DND-41 (cell line): ENCODE measurements around the gene ARHGAP28.

Experiments
- ATAC-seq: fragments of 200-7000 bp; cut with Tn5 transposase; 3 replicates; pipeline ENCODE4 v1.9.1; 2021; ENCODE audit warnings: low read depth; ENCODE audit not compliant: insufficient read depth
- DNase-seq: peaks from one replicate; pipeline ENCODE4 v3.0.0-alpha.2; 2020
- H2AFZ ChIP-seq: 2 replicates; pipeline ENCODE4 v1.6.0; 2012; ENCODE audit warnings: low read depth, low read length
- H3K27ac ChIP-seq: 2 replicates; pipeline ENCODE4 v1.5.1; 2012; ENCODE audit warnings: low read length, inconsistent platforms
- H3K27me3 ChIP-seq: fragments of 200-600 bp; sonication (generic); 2 replicates; pipeline ENCODE4 v1.6.0; 2012; ENCODE audit warnings: low read length, mild to moderate bottlenecking, inconsistent platforms; ENCODE audit not compliant: insufficient read depth, poor library complexity
- H3K36me3 ChIP-seq: 2 replicates; pipeline ENCODE4 v1.5.1; 2012; ENCODE audit warnings: low read length, inconsistent platforms; ENCODE audit not compliant: insufficient read depth
- H3K4me1 ChIP-seq: 2 replicates; pipeline ENCODE4 v1.5.1; 2012; ENCODE audit warnings: mild to moderate bottlenecking, low read length; ENCODE audit not compliant: insufficient read depth
- H3K4me2 ChIP-seq: 2 replicates; pipeline ENCODE4 v1.6.0; 2012; ENCODE audit warnings: mild to moderate bottlenecking, moderate library complexity, low read length, inconsistent platforms; ENCODE audit not compliant: insufficient read depth
- H3K4me3 ChIP-seq, 2 experiments: fragments of 200-600 bp in 1 of 2; shearing (Covaris generic) in 1 of 2; 2 replicates each; pipeline ENCODE4 v1.5.1; 2012 to 2016; ENCODE audit warnings: inconsistent platforms in 2 of 2, low read length in 2 of 2, mild to moderate bottlenecking in 2 of 2, low read depth in 1 of 2, moderate library complexity in 1 of 2
- H3K79me2 ChIP-seq: 2 replicates; pipeline ENCODE4 v1.6.0; 2012; ENCODE audit warnings: low read length, inconsistent platforms; ENCODE audit not compliant: insufficient read depth
- H3K9ac ChIP-seq: 2 replicates; pipeline ENCODE4 v1.6.0; 2012; ENCODE audit warnings: low read depth, mild to moderate bottlenecking, inconsistent platforms, low read length, moderate library complexity
- H3K9me3 ChIP-seq: 2 replicates; pipeline ENCODE4 v1.5.1; 2012; ENCODE audit warnings: low read length, moderate library complexity, mild to moderate bottlenecking, inconsistent platforms; ENCODE audit not compliant: insufficient read depth, severe bottlenecking
- H4K20me1 ChIP-seq: 2 replicates; pipeline ENCODE4 v1.6.0; 2012; ENCODE audit warnings: low read length; ENCODE audit not compliant: insufficient read depth
- EZH2 ChIP-seq: IDR thresholded peaks from 3 replicates; pipeline ENCODE4 v1.6.1; 2012; ENCODE audit warnings: borderline replicate concordance, low read depth, mild to moderate bottlenecking, moderate library complexity, low read length, inconsistent platforms; ENCODE audit not compliant: severe bottlenecking
- TF ChIP-seq, protein P1 (sequence below): IDR thresholded peaks from 2 replicates; pipeline ENCODE4 v1.5.1; 2012; ENCODE audit warnings: borderline replicate concordance, low read length, moderate library complexity, mild to moderate bottlenecking; ENCODE audit not compliant: poor library complexity, severe bottlenecking; ENCODE audit errors: extremely low read depth

Gene ARHGAP28

DNA sequence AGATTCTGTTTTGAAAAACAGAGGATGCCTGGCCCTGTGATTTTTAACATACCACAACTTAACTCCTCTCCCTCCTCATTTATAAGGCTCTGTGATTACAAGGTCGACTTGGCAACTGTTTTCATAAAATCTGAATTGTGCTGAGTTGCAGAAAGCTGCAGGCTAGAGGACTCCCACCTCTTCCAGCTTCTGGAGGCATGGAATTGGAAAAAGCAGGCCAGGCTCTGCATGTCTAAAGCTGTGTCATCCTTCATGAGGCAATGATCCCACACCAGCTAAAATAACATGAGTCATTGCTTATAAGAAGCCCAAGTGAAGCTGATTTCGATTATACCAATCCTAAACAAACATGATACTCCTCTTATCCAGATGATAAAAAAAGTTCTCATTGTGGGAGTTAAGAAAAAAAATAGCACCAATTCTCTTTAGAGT is 11.7 kb downstream of the ARHGAP28 start:
- no peak overlapping the region for H3K9ac ChIP-seq
- no peak overlapping the region for H2AFZ ChIP-seq
- no peaks in the 10 kb centered on the region for H3K79me2 ChIP-seq
- H4K20me1 ChIP-seq: no peaks in the 10 kb centered on the region
- TF ChIP-seq, protein P1, sequence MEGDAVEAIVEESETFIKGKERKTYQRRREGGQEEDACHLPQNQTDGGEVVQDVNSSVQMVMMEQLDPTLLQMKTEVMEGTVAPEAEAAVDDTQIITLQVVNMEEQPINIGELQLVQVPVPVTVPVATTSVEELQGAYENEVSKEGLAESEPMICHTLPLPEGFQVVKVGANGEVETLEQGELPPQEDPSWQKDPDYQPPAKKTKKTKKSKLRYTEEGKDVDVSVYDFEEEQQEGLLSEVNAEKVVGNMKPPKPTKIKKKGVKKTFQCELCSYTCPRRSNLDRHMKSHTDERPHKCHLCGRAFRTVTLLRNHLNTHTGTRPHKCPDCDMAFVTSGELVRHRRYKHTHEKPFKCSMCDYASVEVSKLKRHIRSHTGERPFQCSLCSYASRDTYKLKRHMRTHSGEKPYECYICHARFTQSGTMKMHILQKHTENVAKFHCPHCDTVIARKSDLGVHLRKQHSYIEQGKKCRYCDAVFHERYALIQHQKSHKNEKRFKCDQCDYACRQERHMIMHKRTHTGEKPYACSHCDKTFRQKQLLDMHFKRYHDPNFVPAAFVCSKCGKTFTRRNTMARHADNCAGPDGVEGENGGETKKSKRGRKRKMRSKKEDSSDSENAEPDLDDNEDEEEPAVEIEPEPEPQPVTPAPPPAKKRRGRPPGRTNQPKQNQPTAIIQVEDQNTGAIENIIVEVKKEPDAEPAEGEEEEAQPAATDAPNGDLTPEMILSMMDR: no peak
- TF ChIP-seq EZH2: no peak
- H3K36me3 ChIP-seq: no peaks in the 10 kb centered on the region
- no peak overlapping the region for H3K4me2 ChIP-seq
- no peaks in the 10 kb centered on the region for H3K4me1 ChIP-seq
- no peak overlapping the region for H3K27ac ChIP-seq
- H3K4me3 ChIP-seq: no peak overlapping the region
- no peaks in the 10 kb centered on the region for H3K9me3 ChIP-seq
- no peaks in the 10 kb centered on the region for H3K27me3 ChIP-seq
- ATAC-seq (no peak), DNase-seq (no peak)

DNA sequence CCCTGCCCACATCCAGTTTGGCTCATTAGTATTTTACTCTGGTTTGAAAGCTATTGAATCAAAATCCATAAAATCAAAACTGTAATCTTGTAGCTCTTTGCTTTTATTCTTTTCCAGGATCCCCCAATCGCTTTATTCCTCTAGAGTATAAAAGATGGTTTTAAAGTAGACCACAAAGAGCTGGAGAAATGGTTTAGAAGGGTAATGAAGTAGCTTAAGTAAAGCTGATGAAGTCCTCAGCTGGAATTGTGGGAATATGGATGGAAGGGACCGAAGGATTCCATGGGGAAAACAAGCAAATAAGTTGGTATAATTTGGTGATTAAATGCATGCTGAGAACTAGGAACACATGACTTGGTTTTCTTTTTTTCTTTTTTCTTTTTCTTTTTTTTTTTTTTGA is 12.3 kb downstream of the ARHGAP28 start:
- Histone ChIP-seq H4K20me1 (no peaks in the 10 kb centered on the region), H3K79me2 (no peaks in the 10 kb centered on the region), H3K36me3 (no peaks in the 10 kb centered on the region), H3K4me3 (no peak overlapping the region), H3K4me1 (no peaks in the 10 kb centered on the region), H3K27ac (no peak overlapping the region), H3K27me3 (no peaks in the 10 kb centered on the region), H3K9ac (no peak overlapping the region), H3K4me2 (no peak overlapping the region), H2AFZ (no peak overlapping the region), H3K9me3 (no peaks in the 10 kb centered on the region)
- ATAC-seq (no peak), DNase-seq (no peak)
- TF ChIP-seq, protein P1: no peak
- TF ChIP-seq EZH2: no peak

DNA sequence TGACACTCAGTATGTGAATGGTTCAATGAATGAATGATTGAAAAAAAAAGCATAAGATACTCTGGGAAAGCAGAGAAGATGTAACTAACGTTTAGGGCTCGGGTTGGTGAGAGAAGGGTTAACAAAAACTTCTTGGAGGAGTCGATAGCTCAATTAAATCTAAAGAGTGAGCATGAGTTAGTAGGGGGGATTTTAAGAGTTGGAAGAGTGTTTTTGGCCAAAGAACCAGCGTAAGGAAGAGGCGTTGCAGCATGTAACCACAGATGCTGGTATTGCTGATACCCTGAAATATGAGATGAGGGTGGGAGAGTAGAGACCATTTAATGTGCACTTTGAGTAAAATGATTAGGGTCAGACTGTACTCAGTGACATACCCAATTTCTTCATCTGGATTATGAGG is 14.5 kb downstream of the ARHGAP28 start:
- Histone ChIP-seq H4K20me1 (no peaks in the 10 kb centered on the region), H3K9ac (no peak overlapping the region), H2AFZ (no peak overlapping the region), H3K9me3 (peaks cover 2% of the 10 kb centered on the region), H3K36me3 (no peaks in the 10 kb centered on the region), H3K79me2 (no peaks in the 10 kb centered on the region), H3K27me3 (no peaks in the 10 kb centered on the region), H3K27ac (no peak overlapping the region), H3K4me2 (no peak overlapping the region), H3K4me1 (no peaks in the 10 kb centered on the region), H3K4me3 (no peak overlapping the region)
- no peak for ATAC-seq
- DNase-seq: no peak
- no peak for TF ChIP-seq EZH2
- TF ChIP-seq, protein P1: no peak
